GM12892 (cell line): ENCODE measurements around the gene NME7.

Source experiments
- POLR2A ChIP-seq: IDR thresholded peaks from 2 replicates; pipeline ENCODE4 v1.6.1; 2011; ENCODE audit warnings: low read depth, low read length, control low read depth
- POLR2AphosphoS5 ChIP-seq: IDR thresholded peaks from 2 replicates; pipeline ENCODE4 v1.6.1; 2011; ENCODE audit warnings: low read depth, low read length, control low read depth
- TAF1 ChIP-seq: IDR thresholded peaks from 2 replicates; pipeline ENCODE4 v1.6.1; 2011; ENCODE audit warnings: low read depth, mild to moderate bottlenecking, control low read depth, low read length, borderline replicate concordance

GRCh38 chr1:169110236-169110635, 257.4 kb downstream of the NME7 start:
- no peak for TF ChIP-seq POLR2AphosphoS5
- no peak for TF ChIP-seq POLR2A
- TF ChIP-seq TAF1: no peak
